H1 (cell line): ENCODE measurements around the gene SEMA4D. TPM values are rescaled to one million over a fixed set of nuclear protein-coding genes. Genes with fewer than 3 reads are reported as not detected.

Experiments used
- CTCF ChIA-PET: fragments of 300-600 bp; sonication (Branson Sonifier 250); formaldehyde crosslinking; loops from one replicate; lab custom pipeline; 2021; ENCODE audit not compliant: partially characterized antibody; lab: Charles Lee
- POLR2A ChIA-PET: fragments of 300-600 bp; sonication (Branson Sonifier 250); formaldehyde crosslinking; loops from one replicate; lab custom pipeline; 2021; ENCODE audit warnings: inconsistent platforms; ENCODE audit not compliant: partially characterized antibody; lab: Charles Lee
- DNase-seq, 2 experiments: peaks; one replicate each; pipeline versions ENCODE4 v3.0.0 to v3.0.0-alpha.2; 2010 to 2022; ENCODE audit warnings: low spot score in 2 of 2, low read depth in 1 of 2, mixed read lengths in 1 of 2
- FAIRE-seq: peaks from 2 replicates; lab custom pipeline; 2011; peaks lifted over from hg19 to GRCh38; lab: Jason Lieb, UNC
- H2AFZ ChIP-seq: 2 replicates; pipeline ENCODE4 v1.8.1; 2012; ENCODE audit warnings: low read length, inconsistent platforms
- H2AK5ac ChIP-seq: 2 replicates; pipeline ENCODE4 v1.6.1; 2013; ENCODE audit warnings: low read depth, low read length
- H2BK120ac ChIP-seq: replicated peaks from 2 replicates; pipeline ENCODE3; 2013; ENCODE audit warnings: low read depth, low read length, inconsistent platforms
- H2BK12ac ChIP-seq: 2 replicates; pipeline ENCODE4 v1.6.1; 2013; ENCODE audit warnings: low read depth, low read length
- H2BK15ac ChIP-seq: 2 replicates; pipeline ENCODE4 v1.6.1; 2013; ENCODE audit warnings: low read length
- H2BK20ac ChIP-seq: 2 replicates; pipeline ENCODE4 v1.6.1; 2013; ENCODE audit warnings: low read length
- H2BK5ac ChIP-seq: 2 replicates; pipeline ENCODE4 v1.6.1; 2013; ENCODE audit warnings: low read depth, low read length
- H3K14ac ChIP-seq: 2 replicates; pipeline ENCODE4 v1.6.1; 2013; ENCODE audit warnings: inconsistent platforms; ENCODE audit not compliant: insufficient read length
- H3K18ac ChIP-seq: 2 replicates; pipeline ENCODE4 v1.6.1; 2013; ENCODE audit warnings: low read length; ENCODE audit errors: extremely low read depth
- H3K23ac ChIP-seq: 2 replicates; pipeline ENCODE4 v1.6.1; 2013; ENCODE audit warnings: inconsistent platforms; ENCODE audit not compliant: insufficient read length
- H3K23me2 ChIP-seq: 2 replicates; pipeline ENCODE4 v1.6.1; 2013; ENCODE audit warnings: low read depth, low read length
- H3K27ac ChIP-seq: 2 replicates; pipeline ENCODE4 v1.6.1; 2011; ENCODE audit warnings: low read depth, low read length, inconsistent platforms
- H3K27me3 ChIP-seq, 4 experiments: replicated peaks in 1 of 4; 1 replicate in 1 of 4; 2 replicates in 3 of 4; pipeline versions ENCODE4 v1.6.1 to v1.8.1; 2011 to 2013; ENCODE audit warnings: low read length in 3 of 4, mild to moderate bottlenecking in 3 of 4, inconsistent platforms in 2 of 4, mixed read lengths in 2 of 4, moderate library complexity in 1 of 4; ENCODE audit not compliant: control insufficient read depth in 3 of 4, insufficient read depth in 3 of 4; ENCODE audit errors: extremely low read depth in 1 of 4
- H3K36me3 ChIP-seq, 4 experiments: 2 replicates each; pipeline versions ENCODE4 v1.6.1 to v1.8.1; 2011 to 2013; ENCODE audit warnings: mild to moderate bottlenecking in 4 of 4, low read length in 3 of 4, moderate library complexity in 2 of 4, control low read depth in 1 of 4, inconsistent platforms in 1 of 4; ENCODE audit not compliant: insufficient read depth in 4 of 4, control insufficient read depth in 2 of 4
- H3K4ac ChIP-seq: replicated peaks from 2 replicates; pipeline ENCODE3; 2013; ENCODE audit warnings: low read length, low read depth, mixed read lengths, inconsistent platforms; ENCODE audit not compliant: insufficient read length
- H3K4me1 ChIP-seq, 4 experiments: replicated peaks in 1 of 4; 1 replicate in 1 of 4; 2 replicates in 3 of 4; pipeline versions ENCODE4 v1.6.1 to v1.8.1; 2011 to 2013; ENCODE audit warnings: low read length in 3 of 4, inconsistent platforms in 2 of 4, mixed read lengths in 1 of 4; ENCODE audit not compliant: insufficient read depth in 4 of 4, control insufficient read depth in 3 of 4
- H3K4me2 ChIP-seq, 2 experiments: 2 replicates each; pipeline versions ENCODE4 v1.6.1 to v1.8.1; 2011 to 2013; ENCODE audit warnings: low read depth in 2 of 2, low read length in 2 of 2, control low read depth in 1 of 2, inconsistent platforms in 1 of 2, mild to moderate bottlenecking in 1 of 2; ENCODE audit not compliant: insufficient read depth in 1 of 2
- H3K4me3 ChIP-seq, 4 experiments: fragments of 200-600, 300-600 bp in 1 of 4; sonication (generic), shearing (Covaris generic), sonication (Bioruptor Twin) in 1 of 4; 2 replicates each; pipeline versions ENCODE4 v1.5.1 to v1.8.1; 2011 to 2016; ENCODE audit warnings: low read length in 4 of 4, low read depth in 3 of 4, control low read depth in 2 of 4, inconsistent platforms in 2 of 4, mild to moderate bottlenecking in 2 of 4, mixed read lengths in 1 of 4, moderate library complexity in 1 of 4; ENCODE audit not compliant: insufficient read depth in 2 of 4; ENCODE audit errors: extremely low read depth in 1 of 4
- H3K56ac ChIP-seq: replicated peaks from 2 replicates; pipeline ENCODE3; 2013; ENCODE audit warnings: low read depth, mild to moderate bottlenecking, mixed read lengths, low read length, inconsistent platforms; ENCODE audit not compliant: insufficient read length
- H3K79me1 ChIP-seq: 2 replicates; pipeline ENCODE4 v1.6.1; 2013; ENCODE audit warnings: low read depth, low read length, control low read depth
- H3K79me2 ChIP-seq, 2 experiments: 2 replicates each; pipeline versions ENCODE4 v1.6.1 to v1.8.1; 2012 to 2013; ENCODE audit warnings: low read length in 2 of 2, mild to moderate bottlenecking in 2 of 2, inconsistent platforms in 1 of 2; ENCODE audit not compliant: insufficient read depth in 2 of 2, control insufficient read depth in 1 of 2
- H3K9ac ChIP-seq, 4 experiments: replicated peaks in 1 of 4; 1 replicate in 1 of 4; 2 replicates in 3 of 4; pipeline versions ENCODE4 v1.6.1 to v1.8.1; 2011 to 2013; ENCODE audit warnings: low read depth in 3 of 4, low read length in 3 of 4, control low read depth in 2 of 4, mild to moderate bottlenecking in 2 of 4, moderate library complexity in 2 of 4, inconsistent platforms in 1 of 4; ENCODE audit errors: extremely low read depth in 1 of 4
- H3K9me3 ChIP-seq, 2 experiments: 2 replicates each; pipeline versions ENCODE4 v1.6.1 to v1.8.1; 2012 to 2013; ENCODE audit warnings: mild to moderate bottlenecking in 2 of 2, moderate library complexity in 2 of 2, control low read depth in 1 of 2, inconsistent platforms in 1 of 2, low read depth in 1 of 2, low read length in 1 of 2, mixed read lengths in 1 of 2; ENCODE audit not compliant: insufficient read depth in 2 of 2
- H4K20me1 ChIP-seq, 2 experiments: replicated peaks in 1 of 2; 2 replicates each; pipeline versions ENCODE3 to v1.8.1; 2011 to 2013; ENCODE audit warnings: inconsistent platforms in 2 of 2, low read length in 2 of 2, mild to moderate bottlenecking in 1 of 2; ENCODE audit not compliant: insufficient read depth in 2 of 2, control insufficient read depth in 1 of 2
- H4K5ac ChIP-seq: 2 replicates; pipeline ENCODE4 v1.6.1; 2013; ENCODE audit warnings: low read length, low read depth, mixed read lengths, inconsistent platforms; ENCODE audit not compliant: insufficient read length
- H4K8ac ChIP-seq: 2 replicates; pipeline ENCODE4 v1.8.0; 2013; ENCODE audit warnings: mild to moderate bottlenecking, moderate library complexity, low read length, inconsistent platforms; ENCODE audit not compliant: insufficient read depth; ENCODE audit errors: extremely low read depth
- H4K91ac ChIP-seq: replicated peaks from 2 replicates; pipeline ENCODE3; 2013; ENCODE audit warnings: low read length, mixed read lengths, inconsistent platforms; ENCODE audit not compliant: insufficient read length
- ASH2L ChIP-seq: fragments of 200-600, 300-600 bp; sonication (generic); IDR thresholded peaks from one replicate; pipeline ENCODE4 v1.7.1; 2017; ENCODE audit warnings: low read length
- EZH2 ChIP-seq: fragments of 200-600 bp; sonication (generic); IDR thresholded peaks from 2 replicates; pipeline ENCODE4 v1.7.1; 2012; ENCODE audit warnings: low read depth, mild to moderate bottlenecking, moderate library complexity, low read length, inconsistent platforms; ENCODE audit not compliant: severe bottlenecking
- FOSL1 ChIP-seq: IDR thresholded peaks from 2 replicates; pipeline ENCODE4 v1.6.1; 2011; ENCODE audit warnings: mild to moderate bottlenecking, low read depth, low read length, moderate library complexity; ENCODE audit not compliant: insufficient read depth
- KDM5A ChIP-seq: fragments of 200-600 bp; IDR thresholded peaks from 2 replicates; pipeline ENCODE4 v1.7.1; 2012; ENCODE audit warnings: mild to moderate bottlenecking, low read length, inconsistent platforms, mixed read lengths
- NANOG ChIP-seq: IDR thresholded peaks from 2 replicates; pipeline ENCODE4 v1.6.1; 2011; ENCODE audit warnings: low read length, low read depth, mild to moderate bottlenecking, inconsistent platforms; ENCODE audit not compliant: insufficient read depth, poor library complexity, severe bottlenecking
- PHF8 ChIP-seq: fragments of 200-600 bp; sonication (generic); conservative IDR thresholded peaks from 2 replicates; pipeline ENCODE4 v1.7.1; 2012; ENCODE audit warnings: low read depth, mild to moderate bottlenecking, inconsistent platforms, low read length, moderate library complexity
- POLR2AphosphoS5 ChIP-seq: IDR thresholded peaks from 2 replicates; pipeline ENCODE4 v1.6.1; 2011; ENCODE audit warnings: low read depth, low read length
- RAD21 ChIP-seq, 2 experiments: IDR thresholded peaks in 1 of 2; conservative IDR thresholded peaks in 1 of 2; 2 replicates each; pipeline ENCODE4 v1.6.1; 2011; ENCODE audit warnings: low read depth in 2 of 2, low read length in 2 of 2, improper control_type of control experiment in 1 of 2, inconsistent platforms in 1 of 2, mild to moderate bottlenecking in 1 of 2, moderate library complexity in 1 of 2
- RXRA ChIP-seq: IDR thresholded peaks from 2 replicates; pipeline ENCODE4 v1.6.1; 2011; ENCODE audit warnings: low read depth, mild to moderate bottlenecking, low read length, moderate library complexity; ENCODE audit not compliant: insufficient read depth
- SP4 ChIP-seq: IDR thresholded peaks from 2 replicates; pipeline ENCODE4 v1.6.1; 2012; ENCODE audit warnings: low read length, inconsistent platforms
- TAF1 ChIP-seq: IDR thresholded peaks from 2 replicates; pipeline ENCODE4 v1.6.1; 2011; ENCODE audit warnings: mild to moderate bottlenecking, low read depth, low read length
- WGBS, 2 experiments: shearing (Covaris generic) in 1 of 2; methylation state at CpG; one replicate each; pipeline versions ENCODE4 v1.1.6 to v1.1.7; 2013 to 2015; ENCODE audit warnings: low lambda C conversion rate in 2 of 2, mixed read lengths in 2 of 2, inconsistent platforms in 1 of 2, low coverage in 1 of 2, missing lambda C conversion rate in 1 of 2; ENCODE audit not compliant: insufficient replicate concordance in 2 of 2, insufficient coverage in 1 of 2, insufficient read length in 1 of 2; ENCODE audit errors: extremely low coverage in 1 of 2, missing lambda C conversion rate in 1 of 2; 5-methylcytosine and 5-hydroxymethylcytosine counted together
- polyA plus RNA-seq, 7 experiments: library from polyadenylated mRNA; depleted of rRNA in 3 of 7; stranded (reverse) in 5 of 7; unstranded in 2 of 7; fragments of >200 nt in 5 of 7; fragments of 200-250 nt in 2 of 7; gene quantifications; 1 replicate in 5 of 7; 2 replicates in 1 of 7; 4 replicates in 1 of 7; pipeline versions ENCODE4 v1.2.1 to v1.2.3, GENCODE V29; 2011 to 2013; ENCODE audit warnings: missing spikeins in 2 of 7, mixed read lengths in 2 of 7
- total RNA-seq: library from RNA; stranded (reverse); fragmentation: NEBNext Ultra II Directional; extraction: Animal tissue kit (Norgen Biotek cat#: 25700); gene quantifications from 2 replicates; pipeline ENCODE4 v1.2.1, GENCODE V29; 2021

The SEMA4D gene
- total and polyA plus RNA-seq, 2 of the 8 experiments (the other 6 are each of a cell fraction or from before 2014, with no cell fraction given) = 21.0 to 70.4 TPM

- H4K5ac ChIP-seq = no peak overlapping the region
- H3K4ac ChIP-seq = no peak overlapping the region
- peaks cover 3 to 4% of the 10 kb centered on the region in 2 experiments; a peak in 2 of 4 replicates for H3K9me3 ChIP-seq
- no peak overlapping the region for H3K9ac ChIP-seq
- H2AK5ac ChIP-seq = no peak overlapping the region
- no peak overlapping the region for H3K18ac ChIP-seq
- no peak overlapping the region for H2AFZ ChIP-seq
- DNase-seq (no peak), FAIRE-seq (no peak)
- H4K20me1 ChIP-seq = peaks cover 2 to 7% of the 10 kb centered on the region in 2 experiments
- H3K36me3 ChIP-seq = no peaks in the 10 kb centered on the region
- no peak overlapping the region for H3K23ac ChIP-seq
- H4K8ac ChIP-seq = no peak overlapping the region
- H3K4me1 ChIP-seq = peaks cover 0 to 2% (median 0%) of the 10 kb centered on the region in 4 experiments; a peak in 1 of 7 replicates
- no peaks in the 10 kb centered on the region; the same call in none of the 2 replicates for H3K23me2 ChIP-seq
- H4K91ac ChIP-seq = no peak overlapping the region
- WGBS, 2 experiments = 85% methylated on average over 9 of the region's 9 CpGs; no CpG with 5 or more reads in 1 of the 2 experiments
- POLR2A ChIA-PET = no interaction called here
- no peak overlapping the region for H3K4me3 ChIP-seq
- no peak overlapping the region for H2BK5ac ChIP-seq
- no peaks in the 10 kb centered on the region; a peak in 1 of 7 replicates for H3K27me3 ChIP-seq
- no peak overlapping the region for H2BK15ac ChIP-seq
- H3K79me1 ChIP-seq = peaks cover 17% of the 10 kb centered on the region; the same call in 1 of the 2 replicates
- H2BK12ac ChIP-seq = no peak overlapping the region
- H2BK20ac ChIP-seq = no peak overlapping the region
- H3K14ac ChIP-seq = no peak overlapping the region
- no peak overlapping the region for H2BK120ac ChIP-seq
- no peak overlapping the region for H3K27ac ChIP-seq
- CTCF ChIA-PET = interaction anchor here (2.2 kb wide), 1 partner anchor 9 kb away, joined by 11 read pairs; no protein-coding TSS in a partner anchor
- no peak overlapping the region for H3K56ac ChIP-seq
- H3K4me2 ChIP-seq = no peak overlapping the region
- peaks cover 0 to 46% of the 10 kb centered on the region in 2 experiments; a peak in 2 of 4 replicates for H3K79me2 ChIP-seq
- TF ChIP-seq RXRA (no peak), PHF8 (no peak), NANOG (no peak), FOSL1 (no peak), ASH2L (no peak), TAF1 (no peak), POLR2AphosphoS5 (no peak), KDM5A (no peak), SP4 (no peak), EZH2 (no peak), RAD21 (IDR thresholded peaks at IDR 0.05 in 1 of 2, conservative IDR thresholded peaks at IDR 0.05 in 1 of 2; ENCODE audit: low read depth in 2 of 2, low read length in 2 of 2) (no peak)
These were observed 77.3 kb downstream of the SEMA4D start for GRCh38 chr9:89420397-89421178.
